ENCODE data around the gene SH3TC1.

Gene SH3TC1

GRCh38 chr4:8265171-8265929 lies 66.3 kb downstream of the SH3TC1 start:
- Mint-ChIP-seq H3K27me3 (peaks cover 22% of the 10 kb centered on the region), H3K36me3 (ENCODE audit: low read depth) (no peaks in the 10 kb centered on the region), H3K9me3 (no peaks in the 10 kb centered on the region), H3K4me3 (no peak overlapping the region), H3K27ac (no peak overlapping the region), H3K4me1 (ENCODE audit: low read depth) (no peaks in the 10 kb centered on the region)
- no peak for DNase-seq

DNA sequence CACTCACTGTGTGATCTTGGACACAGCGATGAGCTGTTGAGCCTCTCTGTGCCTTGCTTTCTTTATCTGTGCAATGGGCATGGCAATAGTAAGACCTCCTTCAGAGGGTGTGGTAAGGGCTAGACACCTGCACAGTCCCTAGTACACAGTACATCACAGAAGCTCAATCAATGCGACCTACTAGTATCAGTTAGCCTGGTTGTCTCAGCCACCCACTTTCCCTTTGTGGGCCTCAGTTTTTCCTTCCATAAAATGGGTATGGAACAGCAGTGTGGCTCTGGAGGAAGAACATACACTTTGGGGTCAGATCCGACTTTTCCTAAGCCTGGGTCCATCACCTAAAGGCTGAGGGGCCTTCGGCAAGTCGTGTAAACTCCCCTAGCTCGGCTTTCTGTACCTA lies 67.0 kb downstream of the SH3TC1 start:
- Mint-ChIP-seq H3K4me3 (no peak overlapping the region), H3K9me3 (no peaks in the 10 kb centered on the region), H3K27ac (no peak overlapping the region), H3K4me1 (ENCODE audit: low read depth) (no peaks in the 10 kb centered on the region), H3K36me3 (ENCODE audit: low read depth) (no peaks in the 10 kb centered on the region), H3K27me3 (peaks cover 29% of the 10 kb centered on the region)
- no peak for DNase-seq

GRCh38 chr4:8266508-8266907 lies 67.4 kb downstream of the SH3TC1 start:
- Mint-ChIP-seq H3K9me3 (no peaks in the 10 kb centered on the region), H3K27me3 (peaks cover 33% of the 10 kb centered on the region), H3K4me3 (no peak overlapping the region), H3K4me1 (ENCODE audit: low read depth) (no peaks in the 10 kb centered on the region), H3K36me3 (ENCODE audit: low read depth) (no peaks in the 10 kb centered on the region), H3K27ac (no peak overlapping the region)
- no peak for DNase-seq

- Mint-ChIP-seq H3K9me3 (no peaks in the 10 kb centered on the region), H3K27me3 (peaks cover 39% of the 10 kb centered on the region), H3K4me3 (no peak overlapping the region), H3K36me3 (ENCODE audit: low read depth) (no peaks in the 10 kb centered on the region), H3K27ac (no peak overlapping the region), H3K4me1 (ENCODE audit: low read depth) (no peaks in the 10 kb centered on the region)
- peak; percentile 32 for DNase-seq
These were observed 68.0 kb downstream of the SH3TC1 start for GRCh38 chr4:8267077-8267476.

- Mint-ChIP-seq H3K9me3 (no peaks in the 10 kb centered on the region), H3K27ac (no peak overlapping the region), H3K4me3 (no peak overlapping the region), H3K4me1 (ENCODE audit: low read depth) (no peaks in the 10 kb centered on the region), H3K36me3 (ENCODE audit: low read depth) (no peaks in the 10 kb centered on the region), H3K27me3 (peaks cover 43% of the 10 kb centered on the region)
- DNase-seq = no peak
These were observed 69.1 kb downstream of the SH3TC1 start for GRCh38 chr4:8268211-8268610.

GRCh38 chr4:8268901-8269534 lies 69.9 kb downstream of the SH3TC1 start:
- no peak for DNase-seq
- Mint-ChIP-seq H3K36me3 (ENCODE audit: low read depth) (no peaks in the 10 kb centered on the region), H3K27ac (no peak overlapping the region), H3K4me3 (no peak overlapping the region), H3K9me3 (no peaks in the 10 kb centered on the region), H3K27me3 (peaks cover 50% of the 10 kb centered on the region), H3K4me1 (ENCODE audit: low read depth) (no peaks in the 10 kb centered on the region)

- no peak for DNase-seq
- no peak within 1 kb of the TSS for H3K27ac Mint-ChIP-seq
- no peak within 1 kb of the TSS for H3K4me3 Mint-ChIP-seq
- H3K9me3 Mint-ChIP-seq = no peaks in the 10 kb centered on the region
- no peaks in the 10 kb centered on the region for H3K4me1 Mint-ChIP-seq (ENCODE audit: low read depth)
- no peaks in the 10 kb centered on the region for H3K36me3 Mint-ChIP-seq (ENCODE audit: low read depth)
- H3K27me3 Mint-ChIP-seq = peaks cover 55% of the 10 kb centered on the region
These were observed 70.7 kb downstream of the SH3TC1 start, which contains the start of gene HTRA3 for GRCh38 chr4:8269535-8270417. HTRA3 (plus strand) TSS chr4:8269754; CDS start chr4:8269969, 215 bp downstream.

- no peak for DNase-seq
- Mint-ChIP-seq H3K36me3 (ENCODE audit: low read depth) (no peaks in the 10 kb centered on the region), H3K4me1 (ENCODE audit: low read depth) (no peaks in the 10 kb centered on the region), H3K4me3 (no peak overlapping the region), H3K27ac (no peak overlapping the region), H3K27me3 (peaks cover 58% of the 10 kb centered on the region), H3K9me3 (no peaks in the 10 kb centered on the region)
These were observed 71.3 kb downstream of the SH3TC1 start for GRCh38 chr4:8270418-8270771.

GRCh38 chr4:8270912-8271815 lies 72.1 kb downstream of the SH3TC1 start:
- no peak for DNase-seq
- Mint-ChIP-seq H3K4me3 (no peak overlapping the region), H3K9me3 (no peaks in the 10 kb centered on the region), H3K27me3 (peaks cover 59% of the 10 kb centered on the region), H3K36me3 (ENCODE audit: low read depth) (no peaks in the 10 kb centered on the region), H3K27ac (no peak overlapping the region), H3K4me1 (ENCODE audit: low read depth) (no peaks in the 10 kb centered on the region)

DNA sequence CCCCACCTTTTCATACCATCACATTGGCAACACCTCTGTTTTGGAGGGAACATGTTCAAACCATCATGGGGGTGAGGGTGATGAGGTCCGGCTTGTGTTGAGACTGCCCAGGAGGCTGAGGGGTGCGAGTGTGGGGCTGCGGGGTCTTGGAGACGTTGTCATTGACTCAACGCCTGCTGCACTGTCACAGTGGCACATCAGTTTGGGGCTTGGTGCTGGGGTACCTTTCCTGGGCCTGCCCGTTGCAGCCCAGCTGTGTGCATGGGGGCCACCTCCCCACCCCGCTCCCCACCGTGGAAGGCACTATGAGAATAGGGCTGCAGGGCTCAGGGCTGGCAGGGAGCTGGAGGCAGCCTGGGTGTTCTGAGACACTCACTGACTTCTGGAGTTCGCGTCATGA lies 72.7 kb downstream of the SH3TC1 start:
- Mint-ChIP-seq H3K4me3 (no peak overlapping the region), H3K4me1 (ENCODE audit: low read depth) (no peaks in the 10 kb centered on the region), H3K9me3 (no peaks in the 10 kb centered on the region), H3K36me3 (ENCODE audit: low read depth) (no peaks in the 10 kb centered on the region), H3K27me3 (peaks cover 59% of the 10 kb centered on the region), H3K27ac (no peak overlapping the region)
- no peak for DNase-seq

DNA sequence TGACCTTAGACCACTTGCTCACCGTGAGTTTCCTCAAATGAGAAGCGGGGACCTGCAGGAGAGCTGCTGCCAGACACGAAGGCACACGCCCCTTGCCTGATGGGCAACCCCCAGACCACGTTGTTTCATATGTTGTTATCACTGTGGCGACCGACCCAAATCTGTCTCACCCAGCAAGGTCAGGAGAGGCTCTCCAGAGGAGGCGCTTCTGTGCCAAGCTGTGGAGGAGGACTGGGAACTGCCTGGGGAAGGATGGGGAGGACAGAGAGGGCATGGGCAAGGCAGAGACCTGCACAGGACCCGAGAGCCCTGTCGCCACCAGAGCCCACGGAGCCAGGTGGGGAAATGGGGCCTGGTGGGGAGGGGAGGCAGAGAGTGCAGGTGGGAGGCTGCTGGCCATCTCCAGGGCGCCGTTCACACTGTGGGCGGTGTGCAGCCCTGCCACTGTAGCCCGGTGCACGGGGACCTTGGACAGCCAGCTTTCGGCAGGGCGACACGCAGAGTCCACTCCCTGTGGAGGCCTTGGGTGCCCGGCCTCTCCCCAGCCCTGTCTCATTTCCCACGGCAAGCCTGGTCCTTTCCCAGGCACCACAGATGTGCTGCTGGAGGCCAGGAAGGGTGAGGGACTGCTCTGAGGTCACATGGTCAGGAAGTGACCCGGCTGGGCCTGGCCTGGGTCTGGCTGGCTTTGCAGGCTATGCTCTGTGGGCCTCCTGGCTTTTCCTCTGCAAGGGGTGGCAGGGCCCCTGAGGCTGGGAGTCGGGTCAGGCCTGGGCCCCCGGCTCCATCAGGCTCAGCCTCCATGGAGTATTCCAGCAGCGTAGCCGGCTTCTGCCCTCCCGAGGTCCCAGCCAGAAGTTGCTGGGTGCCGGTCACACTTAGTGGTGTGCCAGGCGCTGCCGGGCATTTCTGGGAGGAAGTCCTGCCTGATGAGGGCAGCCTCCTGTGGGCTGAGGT lies 73.7 kb downstream of the SH3TC1 start:
- H3K4me1 Mint-ChIP-seq (ENCODE audit: low read depth) = no peaks in the 10 kb centered on the region
- peaks cover 56% of the 10 kb centered on the region for H3K27me3 Mint-ChIP-seq
- H3K4me3 Mint-ChIP-seq = no peak overlapping the region
- DNase-seq = no peak
- H3K27ac Mint-ChIP-seq = no peak overlapping the region
- no peaks in the 10 kb centered on the region for H3K36me3 Mint-ChIP-seq (ENCODE audit: low read depth)
- no peaks in the 10 kb centered on the region for H3K9me3 Mint-ChIP-seq

- DNase-seq = no peak
- H3K36me3 Mint-ChIP-seq (ENCODE audit: low read depth) = no peaks in the 10 kb centered on the region
- H3K27ac Mint-ChIP-seq = no peak overlapping the region
- no peaks in the 10 kb centered on the region for H3K4me1 Mint-ChIP-seq (ENCODE audit: low read depth)
- H3K9me3 Mint-ChIP-seq = no peaks in the 10 kb centered on the region
- peaks cover 50% of the 10 kb centered on the region for H3K27me3 Mint-ChIP-seq
- no peak overlapping the region for H3K4me3 Mint-ChIP-seq
These were observed 74.4 kb downstream of the SH3TC1 start for GRCh38 chr4:8273450-8273849.

DNA sequence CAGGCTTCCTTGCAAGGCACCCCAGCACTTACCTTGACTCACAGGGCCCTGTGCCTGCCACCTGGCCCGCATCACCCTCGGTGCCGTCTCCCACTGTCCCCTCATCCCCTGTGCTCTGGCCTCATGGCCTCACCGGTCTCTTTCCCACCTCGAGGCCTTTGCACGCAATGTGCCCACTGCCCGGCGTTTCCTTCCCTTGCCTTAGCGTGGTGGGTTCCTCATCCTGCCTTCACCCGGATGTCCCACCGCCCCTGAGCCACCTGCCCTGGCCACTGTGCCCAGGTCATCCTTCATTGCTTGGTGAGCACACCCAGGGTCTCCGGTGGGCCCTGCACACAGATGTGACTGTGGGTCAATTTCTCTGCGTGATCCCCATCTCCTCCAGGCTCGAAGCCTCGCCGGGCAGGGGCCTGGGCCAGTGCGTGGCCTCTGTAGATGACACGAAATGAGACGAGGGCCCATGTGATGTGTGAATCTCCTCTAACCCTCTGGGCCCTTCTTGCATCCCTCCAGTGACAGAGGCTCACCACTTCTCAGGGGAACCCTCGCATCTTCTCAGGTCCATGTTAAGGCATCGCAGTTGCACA lies 75.1 kb downstream of the SH3TC1 start:
- Mint-ChIP-seq H3K9me3 (no peaks in the 10 kb centered on the region), H3K4me3 (no peak overlapping the region), H3K4me1 (ENCODE audit: low read depth) (no peaks in the 10 kb centered on the region), H3K27ac (no peak overlapping the region), H3K27me3 (peaks cover 43% of the 10 kb centered on the region), H3K36me3 (ENCODE audit: low read depth) (no peaks in the 10 kb centered on the region)
- no peak for DNase-seq
